Esophagus muscularis mucosa (tissue), 4 donors: ENCODE results near the gene HIC1. TPM values are rescaled to one million over a fixed set of nuclear protein-coding genes. Genes with fewer than 3 reads are reported as not detected.
A peak's percentile ranks its signal among the peaks of the same experiment; 100 is the strongest.

Experiments
- DNase-seq: peaks from one replicate; pipeline ENCODE4 v3.0.0-alpha.2; 2017; ENCODE audit errors: extremely low spot score
- H3K27ac ChIP-seq, 4 donors: fragments of 200-600 bp; sonication (generic); replicated peaks in 1 of 4; 1 replicate in 3 of 4; 2 replicates in 1 of 4; pipeline ENCODE4 v1.5.1; 2016 to 2019; ENCODE audit warnings: mild to moderate bottlenecking in 1 of 4
- H3K27me3 ChIP-seq, 4 donors: fragments of 200-600 bp; sonication (generic); one replicate each; pipeline versions ENCODE4 v1.5.1 to v1.6.0; 2016 to 2019
- H3K36me3 ChIP-seq, 4 donors: fragments of 200-600 bp; sonication (generic); one replicate each; pipeline ENCODE4 v1.5.1; 2016 to 2019
- H3K4me1 ChIP-seq, 4 donors: fragments of 200-600 bp; sonication (generic); one replicate each; pipeline ENCODE4 v1.5.1; 2016 to 2019
- H3K4me3 ChIP-seq, 4 donors: fragments of 200-600 bp; sonication (generic); 1 replicate in 2 of 4; 2 replicates in 2 of 4; pipeline ENCODE4 v1.5.1; 2016 to 2019; ENCODE audit warnings: mild to moderate bottlenecking in 4 of 4, moderate library complexity in 1 of 4
- H3K9me3 ChIP-seq, 4 donors: fragments of 200-600 bp; sonication (generic); 1 replicate in 3 of 4; 2 replicates in 1 of 4; pipeline ENCODE4 v1.5.1; 2016 to 2019
- CTCF ChIP-seq, 3 experiments: fragments of 200-600 bp in 2 of 3; fragments of 450-650 bp in 1 of 3; sonication (generic) in 2 of 3; IDR thresholded peaks; one replicate each; pipeline ENCODE4 v1.5.1; 2017 to 2019; ENCODE audit warnings: antibody characterized with exemption in 3 of 3, mild to moderate bottlenecking in 2 of 3, moderate library complexity in 1 of 3
- EP300 ChIP-seq: sonication (generic); formaldehyde crosslinking; IDR thresholded peaks from one replicate; pipeline ENCODE4 v1.6.1; 2017; ENCODE audit warnings: antibody characterized with exemption
- POLR2A ChIP-seq: fragments of 450-650 bp; IDR thresholded peaks from one replicate; pipeline ENCODE4 v1.6.1; 2017; ENCODE audit warnings: antibody characterized with exemption, moderate library complexity, mild to moderate bottlenecking, low read depth
- POLR2AphosphoS5 ChIP-seq, 2 donors: sonication (generic); formaldehyde crosslinking; IDR thresholded peaks; one replicate each; pipeline ENCODE4 v1.6.1; 2017; ENCODE audit warnings: antibody characterized with exemption in 2 of 2
- WGBS: methylation state at CpG from one replicate; pipeline ENCODE4 v1.1.5; 2018; 5-methylcytosine and 5-hydroxymethylcytosine counted together
- intact Hi-C: fragments of 100-400 bp; cut with DNase I; formaldehyde crosslinking; loops from one replicate; pipeline ENCODE4 v1.15.1; 2023
- total RNA-seq, 4 donors: library from RNA; depleted of rRNA; stranded (reverse); fragments of >200 nt; gene quantifications; one replicate each; pipeline versions ENCODE4 v1.1.0 to v1.2.1, GENCODE V29; 2016

The HIC1 gene
- total RNA-seq, 4 donors from 2014 or later, result 48.6 to 86.4 (median 54.9) TPM

- intact Hi-C loops, result no loop called here
- Histone ChIP-seq H3K4me1 (peaks cover 88 to 96% (median 95%) of the 10 kb centered on the region in 4 donors), H3K27me3 (no peaks in the 10 kb centered on the region), H3K4me3 (no peak overlapping the region), H3K36me3 (peaks cover 0 to 44% (median 24%) of the 10 kb centered on the region in 4 donors), H3K27ac (peak overlapping the region; percentile 90 to 97 (median 92)), H3K9me3 (no peaks in the 10 kb centered on the region)
- peak in 1 of 2 donors; percentile 22 for TF ChIP-seq POLR2AphosphoS5 (IDR thresholded peaks at IDR 0.05)
- TF ChIP-seq EP300, result no peak
- 42% methylated on average over 6 of the region's 6 CpGs for WGBS
- DNase-seq, result peak; percentile 92
These were observed 9.6 kb downstream of the HIC1 start for GRCh38 chr17:2064520-2064971.

- H3K36me3 ChIP-seq, result peaks cover 0 to 42% (median 23%) of the 10 kb centered on the region in 4 donors
- H3K9me3 ChIP-seq, result no peaks in the 10 kb centered on the region
- TF ChIP-seq EP300, result no peak
- peak in 1 of 2 donors; percentile 19 for TF ChIP-seq POLR2AphosphoS5 (IDR thresholded peaks at IDR 0.05)
- TF ChIP-seq CTCF (IDR thresholded peaks at IDR 0.05), result peak in 1 of 3 experiments; percentile 23
- no peak for TF ChIP-seq POLR2A
- H3K4me1 ChIP-seq, result peaks cover 83 to 91% (median 90%) of the 10 kb centered on the region in 4 donors
- no peak for DNase-seq
- 70% methylated on average over 12 of the region's 24 CpGs for WGBS
- H3K4me3 ChIP-seq, result no peak overlapping the region
- intact Hi-C loops, result no loop called here
- peak overlapping the region; percentile 90 to 97 (median 92) for H3K27ac ChIP-seq
- H3K27me3 ChIP-seq, result no peaks in the 10 kb centered on the region
These were observed 10.3 kb downstream of the HIC1 start for GRCh38 chr17:2064980-2065785.

GRCh38 chr17:2065949-2066400, 11.1 kb downstream of the HIC1 start:
- TF ChIP-seq POLR2AphosphoS5 (IDR thresholded peaks at IDR 0.05), result peak in 1 of 2 donors; percentile 51
- TF ChIP-seq CTCF (IDR thresholded peaks at IDR 0.05), result no peak
- TF ChIP-seq EP300, result no peak
- H3K4me3 ChIP-seq, result no peak overlapping the region
- WGBS, result 78% methylated on average over 9 of the region's 10 CpGs
- no peaks in the 10 kb centered on the region for H3K27me3 ChIP-seq
- intact Hi-C loops, result no loop called here
- DNase-seq, result peak; percentile 91
- H3K27ac ChIP-seq, result peak overlapping the region; percentile 90 to 97 (median 92)
- H3K9me3 ChIP-seq, result no peaks in the 10 kb centered on the region
- H3K36me3 ChIP-seq, result peaks cover 0 to 46% (median 27%) of the 10 kb centered on the region in 4 donors
- H3K4me1 ChIP-seq, result peaks cover 81 to 91% (median 88%) of the 10 kb centered on the region in 4 donors

GRCh38 chr17:2067048-2067561, 12.2 kb downstream of the HIC1 start:
- peak overlapping the region; percentile 90 to 97 (median 92) for H3K27ac ChIP-seq
- no peaks in the 10 kb centered on the region for H3K27me3 ChIP-seq
- peaks cover 0 to 49% (median 29%) of the 10 kb centered on the region in 4 donors for H3K36me3 ChIP-seq
- 60% methylated on average over 13 of the region's 14 CpGs for WGBS
- no peak overlapping the region for H3K4me3 ChIP-seq
- no peaks in the 10 kb centered on the region for H3K9me3 ChIP-seq
- peaks cover 80 to 91% (median 88%) of the 10 kb centered on the region in 4 donors for H3K4me1 ChIP-seq
- TF ChIP-seq POLR2AphosphoS5 (IDR thresholded peaks at IDR 0.05) (no peak), POLR2A (no peak), EP300 (no peak), CTCF (IDR thresholded peaks at IDR 0.05) (no peak)
- intact Hi-C loops, result no loop called here
- DNase-seq, result no peak

GRCh38 chr17:2067608-2068024, 12.7 kb downstream of the HIC1 start:
- H3K27me3 ChIP-seq, result no peaks in the 10 kb centered on the region
- H3K9me3 ChIP-seq, result no peaks in the 10 kb centered on the region
- H3K27ac ChIP-seq, result peak overlapping the region; percentile 90 to 97 (median 92)
- H3K36me3 ChIP-seq, result peaks cover 0 to 54% (median 30%) of the 10 kb centered on the region in 4 donors
- WGBS, result 30% methylated on average over 4 of the region's 5 CpGs
- H3K4me3 ChIP-seq, result no peak overlapping the region
- H3K4me1 ChIP-seq, result peaks cover 82 to 91% (median 88%) of the 10 kb centered on the region in 4 donors
- no peak for TF ChIP-seq CTCF (IDR thresholded peaks at IDR 0.05)
- peak in 1 of 2 donors; percentile 35 for TF ChIP-seq POLR2AphosphoS5 (IDR thresholded peaks at IDR 0.05)
- no peak for DNase-seq
- intact Hi-C loops, result no loop called here
